ENCODE data around the gene COQ6. TPM values are rescaled to one million over a fixed set of nuclear protein-coding genes. Genes with fewer than 3 reads are reported as not detected.
"Not testable (repeated sequence)": the region's sequence is repeated elsewhere in the genome, so short reads cannot be mapped to it uniquely, and the experiment has no call there.

The COQ6 gene
- total RNA-seq, 2 donors from 2014 or later = 26.1 to 59.9 TPM

DNA sequence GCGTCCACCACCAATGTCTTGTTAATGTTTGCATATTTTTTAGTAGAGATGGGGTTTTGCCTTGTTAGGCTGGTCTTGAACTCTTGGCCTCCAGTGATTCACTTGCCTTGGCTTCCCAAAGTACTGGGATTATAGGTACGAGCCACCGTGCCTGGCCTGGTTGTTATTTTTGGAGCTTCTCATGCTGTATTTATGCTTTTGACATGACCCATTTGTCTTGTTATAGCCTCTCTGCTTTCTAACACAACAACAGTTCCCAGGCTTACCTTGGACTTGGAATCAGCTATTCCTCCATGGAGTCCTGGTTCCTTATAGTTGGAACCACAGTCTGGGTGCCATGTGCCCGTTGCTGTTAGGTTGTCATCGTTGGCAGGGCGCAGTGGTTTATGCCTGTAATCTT is 33.8 kb upstream of the COQ6 start:
- H3K9me3 ChIP-seq = no peaks in the 10 kb centered on the region
- H3K4me3 ChIP-seq = no peak overlapping the region
- no peak for DNase-seq (ENCODE audit: low spot score)
- no peaks in the 10 kb centered on the region for H3K27me3 ChIP-seq (replicated peaks; ENCODE audit: insufficient read depth)
- H3K27ac ChIP-seq = no peak overlapping the region
- no peaks in the 10 kb centered on the region for H3K4me1 ChIP-seq (replicated peaks)
- intact Hi-C loops (cut with DNase I) = no loop called here
- TF ChIP-seq POLR2AphosphoS5 (IDR thresholded peaks at IDR 0.05) (no peak), POLR2A (IDR thresholded peaks at IDR 0.05) (no peak)
- TF ChIP-seq, protein P1, sequence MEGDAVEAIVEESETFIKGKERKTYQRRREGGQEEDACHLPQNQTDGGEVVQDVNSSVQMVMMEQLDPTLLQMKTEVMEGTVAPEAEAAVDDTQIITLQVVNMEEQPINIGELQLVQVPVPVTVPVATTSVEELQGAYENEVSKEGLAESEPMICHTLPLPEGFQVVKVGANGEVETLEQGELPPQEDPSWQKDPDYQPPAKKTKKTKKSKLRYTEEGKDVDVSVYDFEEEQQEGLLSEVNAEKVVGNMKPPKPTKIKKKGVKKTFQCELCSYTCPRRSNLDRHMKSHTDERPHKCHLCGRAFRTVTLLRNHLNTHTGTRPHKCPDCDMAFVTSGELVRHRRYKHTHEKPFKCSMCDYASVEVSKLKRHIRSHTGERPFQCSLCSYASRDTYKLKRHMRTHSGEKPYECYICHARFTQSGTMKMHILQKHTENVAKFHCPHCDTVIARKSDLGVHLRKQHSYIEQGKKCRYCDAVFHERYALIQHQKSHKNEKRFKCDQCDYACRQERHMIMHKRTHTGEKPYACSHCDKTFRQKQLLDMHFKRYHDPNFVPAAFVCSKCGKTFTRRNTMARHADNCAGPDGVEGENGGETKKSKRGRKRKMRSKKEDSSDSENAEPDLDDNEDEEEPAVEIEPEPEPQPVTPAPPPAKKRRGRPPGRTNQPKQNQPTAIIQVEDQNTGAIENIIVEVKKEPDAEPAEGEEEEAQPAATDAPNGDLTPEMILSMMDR (IDR thresholded peaks at IDR 0.05) = no peak
- WGBS = 92% methylated on average over 6 of the region's 6 CpGs
- peaks cover 0 to 4% of the 10 kb centered on the region in 2 donors for H3K36me3 ChIP-seq

DNA sequence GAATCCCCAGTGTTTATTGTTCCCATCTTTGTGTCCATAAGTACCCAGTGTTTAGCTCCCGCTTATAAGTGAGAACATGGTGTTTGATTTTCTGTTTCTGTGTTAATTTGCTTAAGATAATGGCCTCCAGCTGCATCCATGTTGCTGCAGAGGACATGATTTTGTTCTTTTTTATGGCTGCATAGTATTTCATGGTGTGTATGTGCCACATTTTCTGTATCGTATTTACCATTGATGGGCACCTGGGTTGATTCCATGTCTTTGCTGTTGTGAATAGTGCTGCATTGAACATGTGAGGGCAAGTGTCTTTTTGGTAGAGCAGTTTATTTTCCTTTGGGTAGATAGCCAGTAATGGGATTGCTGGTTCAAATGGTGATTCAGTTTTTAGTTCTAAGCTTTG is 30.6 kb upstream of the COQ6 start:
- H3K27me3 ChIP-seq (replicated peaks; ENCODE audit: insufficient read depth); intact Hi-C loops (cut with DNase I); H3K4me1 ChIP-seq (replicated peaks); H3K9me3 ChIP-seq; H3K27ac ChIP-seq; H3K4me3 ChIP-seq; DNase-seq (ENCODE audit: low spot score): not testable (repeated sequence)
- 95% methylated on average over 2 of the region's 2 CpGs for WGBS
- H3K36me3 ChIP-seq = peaks cover 4 to 12% of the 10 kb centered on the region in 2 donors

DNA sequence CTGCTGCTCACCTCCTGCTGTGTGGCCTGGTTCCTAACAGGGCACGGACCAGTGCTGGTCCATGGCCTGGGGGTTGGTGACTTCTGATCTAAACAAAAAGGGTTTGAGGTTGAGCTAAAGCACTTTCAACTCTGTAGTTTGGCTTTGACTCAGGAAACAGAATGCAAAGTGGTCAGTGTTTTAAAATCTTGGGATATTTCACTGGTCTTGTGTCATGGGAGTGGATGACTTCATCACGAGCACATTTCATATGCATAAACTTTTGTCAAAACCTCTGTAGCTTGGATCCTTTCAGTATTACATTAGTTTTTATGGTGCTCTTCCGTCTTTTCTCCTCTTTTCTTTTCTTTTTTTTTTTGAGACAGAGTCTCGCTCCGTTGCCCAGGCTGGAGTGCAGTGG is 25.8 kb upstream of the COQ6 start:
- intact Hi-C loops (cut with DNase I) = no loop called here
- Histone ChIP-seq H3K27me3 (replicated peaks; ENCODE audit: insufficient read depth) (no peaks in the 10 kb centered on the region), H3K4me3 (no peak overlapping the region), H3K9me3 (no peaks in the 10 kb centered on the region), H3K36me3 (peaks cover 4 to 13% of the 10 kb centered on the region in 2 donors), H3K4me1 (replicated peaks) (no peaks in the 10 kb centered on the region), H3K27ac (no peak overlapping the region)
- no peak for TF ChIP-seq POLR2AphosphoS5 (IDR thresholded peaks at IDR 0.05)
- TF ChIP-seq, protein P1 (IDR thresholded peaks at IDR 0.05) = no peak
- no peak for TF ChIP-seq POLR2A (IDR thresholded peaks at IDR 0.05)
- DNase-seq (ENCODE audit: low spot score) = no peak
- 93% methylated on average over 5 of the region's 5 CpGs for WGBS

- no peaks in the 10 kb centered on the region for H3K27me3 ChIP-seq (replicated peaks; ENCODE audit: insufficient read depth)
- DNase-seq (ENCODE audit: low spot score) = no peak
- peaks cover 3 to 7% of the 10 kb centered on the region in 2 donors for H3K36me3 ChIP-seq
- intact Hi-C loops (cut with DNase I) = no loop called here
- H3K4me3 ChIP-seq = no peak overlapping the region
- no peaks in the 10 kb centered on the region for H3K4me1 ChIP-seq (replicated peaks)
- H3K27ac ChIP-seq = no peak overlapping the region
- TF ChIP-seq, protein P1 (IDR thresholded peaks at IDR 0.05) = peak in 1 of 4 experiments; percentile 29
- TF ChIP-seq POLR2A (IDR thresholded peaks at IDR 0.05) = no peak
- H3K9me3 ChIP-seq = no peaks in the 10 kb centered on the region
- WGBS = 85% methylated on average over 2 of the region's 2 CpGs
These were observed 14.4 kb upstream of the COQ6 start for GRCh38 chr14:73935666-73936065.

DNA sequence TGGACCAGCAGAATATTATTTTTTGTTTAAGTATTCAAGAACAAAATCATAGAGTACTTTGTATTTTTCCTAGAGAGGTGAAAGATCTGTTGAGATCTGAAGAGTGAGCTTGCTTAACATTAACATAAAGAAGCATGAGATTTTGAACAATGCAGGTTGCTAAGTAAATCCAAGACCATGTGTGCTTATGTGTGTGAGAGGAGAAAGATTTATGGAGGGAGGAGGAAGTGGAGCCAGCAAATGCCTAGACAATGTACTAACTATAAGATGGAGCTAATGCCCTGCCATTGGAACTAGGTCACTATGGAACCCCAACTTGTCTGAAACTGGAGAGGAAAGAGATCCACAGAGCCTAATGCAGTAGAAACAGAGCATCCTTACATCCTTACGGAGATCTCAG is 13.6 kb upstream of the COQ6 start:
- peaks cover 3 to 7% of the 10 kb centered on the region in 2 donors for H3K36me3 ChIP-seq
- H3K4me1 ChIP-seq (replicated peaks) = no peaks in the 10 kb centered on the region
- no peak for DNase-seq (ENCODE audit: low spot score)
- H3K27me3 ChIP-seq (replicated peaks; ENCODE audit: insufficient read depth) = no peaks in the 10 kb centered on the region
- intact Hi-C loops (cut with DNase I) = no loop called here
- 91% methylated on average over 1 of the region's 1 CpG for WGBS
- H3K9me3 ChIP-seq = no peaks in the 10 kb centered on the region
- no peak overlapping the region for H3K4me3 ChIP-seq
- TF ChIP-seq POLR2AphosphoS5 (IDR thresholded peaks at IDR 0.05) = no peak
- TF ChIP-seq, protein P1 (IDR thresholded peaks at IDR 0.05) = no peak
- TF ChIP-seq POLR2A (IDR thresholded peaks at IDR 0.05) = no peak
- no peak overlapping the region for H3K27ac ChIP-seq

Measured in prostate gland (tissue), 2 donors.